Measurements from ENCODE around the gene SLC15A1.

Gene SLC15A1

GRCh38 chr13:98751861-98752466 lies 508 bp downstream of the SLC15A1 start:
- no peak for DNase-seq (ENCODE audit: low read depth)

- no peak for DNase-seq (ENCODE audit: low read depth)
These were observed 1.1 kb downstream of the SLC15A1 start for GRCh38 chr13:98751367-98751782.

GRCh38 chr13:98749501-98749900 lies 3.0 kb downstream of the SLC15A1 start:
- no peak for DNase-seq (ENCODE audit: low read depth)

GRCh38 chr13:98746968-98747367 lies 5.5 kb downstream of the SLC15A1 start:
- no peak for DNase-seq (ENCODE audit: low read depth)

- no peak for DNase-seq (ENCODE audit: low read depth)
These were observed 9.1 kb downstream of the SLC15A1 start for GRCh38 chr13:98743377-98743776.

- no peak for DNase-seq (ENCODE audit: low read depth)
These were observed 9.5 kb downstream of the SLC15A1 start for GRCh38 chr13:98742961-98743360.

GRCh38 chr13:98741741-98742435 lies 10.6 kb downstream of the SLC15A1 start:
- DNase-seq (ENCODE audit: low read depth), result no peak

- no peak for DNase-seq (ENCODE audit: low read depth)
These were observed 12.3 kb downstream of the SLC15A1 start for GRCh38 chr13:98740131-98740530.

- DNase-seq (ENCODE audit: low read depth), result no peak
These were observed 13.5 kb downstream of the SLC15A1 start for GRCh38 chr13:98738993-98739392.

GRCh38 chr13:98738213-98738612 lies 14.3 kb downstream of the SLC15A1 start:
- no peak for DNase-seq (ENCODE audit: low read depth)

- no peak for DNase-seq (ENCODE audit: low read depth)
These were observed 20.5 kb downstream of the SLC15A1 start for GRCh38 chr13:98731925-98732324.

- no peak for DNase-seq (ENCODE audit: low read depth)
These were observed 21.4 kb downstream of the SLC15A1 start for GRCh38 chr13:98731038-98731437.

- DNase-seq (ENCODE audit: low read depth), result no peak
These were observed 22.0 kb downstream of the SLC15A1 start for GRCh38 chr13:98730441-98730840.

GRCh38 chr13:98729658-98730057 lies 22.8 kb downstream of the SLC15A1 start:
- DNase-seq (ENCODE audit: low read depth), result no peak

- no peak for DNase-seq (ENCODE audit: low read depth)
These were observed 29.5 kb downstream of the SLC15A1 start for GRCh38 chr13:98722958-98723357.

- DNase-seq (ENCODE audit: low read depth), result no peak
These were observed 30.5 kb downstream of the SLC15A1 start for GRCh38 chr13:98721825-98722510.

GRCh38 chr13:98719527-98720250 lies 32.8 kb downstream of the SLC15A1 start:
- no peak for DNase-seq (ENCODE audit: low read depth)

- DNase-seq (ENCODE audit: low read depth), result no peak
These were observed 34.6 kb downstream of the SLC15A1 start for GRCh38 chr13:98717891-98718290.

GRCh38 chr13:98717256-98717655 lies 35.2 kb downstream of the SLC15A1 start:
- DNase-seq (ENCODE audit: low read depth), result no peak

GRCh38 chr13:98710521-98710920 lies 42.0 kb downstream of the SLC15A1 start:
- DNase-seq (ENCODE audit: low read depth), result no peak

GRCh38 chr13:98707281-98707999 lies 45.0 kb downstream of the SLC15A1 start:
- no peak for DNase-seq (ENCODE audit: low read depth)
